ENCODE measurements around the gene PROCR.
A peak's percentile ranks its signal among the peaks of the same experiment; 100 is the strongest.
"Not testable (repeated sequence)": the region's sequence is repeated elsewhere in the genome, so short reads cannot be mapped to it uniquely, and the experiment has no call there.

The PROCR gene

DNA sequence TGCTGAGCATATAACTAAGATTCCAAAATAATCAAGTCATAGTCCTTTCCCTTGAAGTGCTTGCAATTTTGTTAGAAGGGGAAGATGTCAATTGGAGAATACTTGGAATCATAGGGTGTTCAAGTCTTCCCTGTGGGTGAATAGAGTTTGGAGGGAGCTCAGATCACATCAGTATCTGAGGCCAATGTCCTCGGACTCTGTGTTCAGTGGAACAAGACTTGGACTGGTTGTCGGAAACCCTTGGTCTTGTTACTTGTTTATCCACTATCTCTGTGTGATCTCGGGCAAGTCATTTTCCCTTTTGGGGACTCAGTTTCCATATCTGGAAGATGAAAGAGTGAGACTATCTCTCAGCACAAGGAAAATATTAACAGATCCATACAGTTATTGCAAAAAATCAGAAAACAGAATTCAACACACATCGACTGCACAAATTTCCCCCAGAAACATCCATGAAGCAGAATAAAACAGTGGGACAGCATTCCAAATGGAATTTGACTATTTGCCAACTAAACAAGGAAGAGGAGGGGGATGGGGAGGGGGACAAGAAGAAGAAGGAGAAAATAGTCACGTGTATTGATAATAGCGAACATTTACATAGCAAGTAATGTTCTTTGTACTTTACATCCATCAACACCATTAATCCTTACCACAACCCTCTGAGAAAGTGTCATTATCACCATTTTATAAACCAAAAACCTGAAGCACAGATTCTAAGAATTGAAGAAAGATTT lies 20.9 kb upstream of the PROCR start:
- no peak overlapping the region for H3K27ac ChIP-seq
- TF ChIP-seq, protein P1, sequence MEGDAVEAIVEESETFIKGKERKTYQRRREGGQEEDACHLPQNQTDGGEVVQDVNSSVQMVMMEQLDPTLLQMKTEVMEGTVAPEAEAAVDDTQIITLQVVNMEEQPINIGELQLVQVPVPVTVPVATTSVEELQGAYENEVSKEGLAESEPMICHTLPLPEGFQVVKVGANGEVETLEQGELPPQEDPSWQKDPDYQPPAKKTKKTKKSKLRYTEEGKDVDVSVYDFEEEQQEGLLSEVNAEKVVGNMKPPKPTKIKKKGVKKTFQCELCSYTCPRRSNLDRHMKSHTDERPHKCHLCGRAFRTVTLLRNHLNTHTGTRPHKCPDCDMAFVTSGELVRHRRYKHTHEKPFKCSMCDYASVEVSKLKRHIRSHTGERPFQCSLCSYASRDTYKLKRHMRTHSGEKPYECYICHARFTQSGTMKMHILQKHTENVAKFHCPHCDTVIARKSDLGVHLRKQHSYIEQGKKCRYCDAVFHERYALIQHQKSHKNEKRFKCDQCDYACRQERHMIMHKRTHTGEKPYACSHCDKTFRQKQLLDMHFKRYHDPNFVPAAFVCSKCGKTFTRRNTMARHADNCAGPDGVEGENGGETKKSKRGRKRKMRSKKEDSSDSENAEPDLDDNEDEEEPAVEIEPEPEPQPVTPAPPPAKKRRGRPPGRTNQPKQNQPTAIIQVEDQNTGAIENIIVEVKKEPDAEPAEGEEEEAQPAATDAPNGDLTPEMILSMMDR (conservative IDR thresholded peaks at IDR 0.05): no peak

DNA sequence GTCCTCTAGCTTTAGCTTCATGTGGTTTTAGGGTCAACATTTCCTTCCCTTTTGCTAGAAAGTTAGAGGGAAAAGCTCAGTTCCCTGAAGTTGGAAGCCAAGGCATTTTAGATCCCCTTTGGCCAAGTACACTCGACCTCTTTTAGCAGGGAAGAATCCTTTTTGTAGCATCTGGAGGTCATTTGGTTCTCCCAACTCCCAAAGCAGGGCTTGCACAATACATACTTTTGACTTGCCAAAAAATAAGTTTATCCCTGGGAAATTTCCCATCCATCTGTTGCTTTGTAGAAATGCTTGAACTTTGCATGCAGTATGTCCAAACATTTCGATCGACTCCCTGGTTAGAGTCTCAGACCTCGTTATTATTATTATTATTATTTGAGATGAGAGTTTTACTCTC lies 20.1 kb upstream of the PROCR start:
- no peak overlapping the region for H3K27ac ChIP-seq
- TF ChIP-seq, protein P1 (conservative IDR thresholded peaks at IDR 0.05): no peak

DNA sequence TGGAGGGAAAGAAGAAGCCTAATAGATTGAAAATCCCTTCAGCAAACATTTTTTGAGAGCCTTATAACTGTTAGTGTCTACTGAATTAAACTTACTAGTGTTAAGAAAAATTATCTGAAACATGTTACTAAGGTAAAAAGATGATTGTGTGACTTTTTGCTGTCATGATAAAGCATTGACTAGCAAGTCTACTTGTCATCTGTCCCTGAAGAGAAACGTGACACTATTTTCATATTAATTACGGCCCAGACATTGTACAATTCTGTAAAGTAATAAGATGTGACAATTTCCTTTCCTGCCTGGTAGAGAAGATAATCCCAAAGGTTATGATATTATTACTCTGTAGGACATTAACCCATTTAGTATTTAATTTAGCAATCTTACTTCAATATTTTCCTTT lies 15.9 kb upstream of the PROCR start:
- no peak overlapping the region for H3K27ac ChIP-seq
- TF ChIP-seq, protein P1 (conservative IDR thresholded peaks at IDR 0.05): no peak

DNA sequence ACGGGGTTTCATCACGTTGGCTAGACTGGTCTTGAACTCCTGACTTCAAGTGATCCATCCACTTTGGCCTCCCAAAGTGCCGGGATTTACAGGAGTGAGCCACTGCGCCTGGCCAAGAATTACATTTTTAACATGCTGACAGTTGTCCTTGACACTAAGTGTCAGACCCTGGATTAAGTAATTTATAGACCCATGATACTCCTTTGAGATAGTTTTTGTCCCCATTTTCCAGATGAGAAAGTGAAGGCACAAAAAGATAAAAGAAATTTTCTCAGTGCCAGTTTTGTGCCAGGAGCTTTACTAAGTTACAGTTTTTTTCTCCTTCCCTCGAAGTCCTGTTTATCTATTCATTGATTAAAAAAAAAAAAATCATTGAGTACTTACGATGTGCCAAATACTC lies 14.9 kb upstream of the PROCR start:
- H3K27ac ChIP-seq: no peak overlapping the region
- TF ChIP-seq, protein P1 (conservative IDR thresholded peaks at IDR 0.05): no peak

DNA sequence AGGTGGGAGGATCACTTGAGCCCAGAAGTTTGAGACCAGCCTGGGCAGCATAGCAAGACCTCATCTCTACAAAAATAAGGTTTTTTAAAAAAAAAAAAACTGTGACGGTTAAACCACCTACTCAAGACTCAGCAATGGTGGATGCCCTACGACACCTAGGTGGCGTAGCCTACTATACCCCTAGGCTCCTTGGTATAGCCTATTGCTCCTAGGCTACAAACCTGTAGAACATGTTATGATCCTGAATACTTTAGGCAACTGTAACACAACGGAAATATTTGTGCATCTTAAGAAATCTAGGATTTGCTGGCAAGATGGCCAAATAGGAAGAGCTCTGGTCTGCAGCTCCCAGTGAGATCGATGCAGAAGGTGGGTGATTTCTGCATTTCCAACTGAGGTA lies 11.5 kb upstream of the PROCR start:
- not testable (repeated sequence) for H3K27ac ChIP-seq

DNA sequence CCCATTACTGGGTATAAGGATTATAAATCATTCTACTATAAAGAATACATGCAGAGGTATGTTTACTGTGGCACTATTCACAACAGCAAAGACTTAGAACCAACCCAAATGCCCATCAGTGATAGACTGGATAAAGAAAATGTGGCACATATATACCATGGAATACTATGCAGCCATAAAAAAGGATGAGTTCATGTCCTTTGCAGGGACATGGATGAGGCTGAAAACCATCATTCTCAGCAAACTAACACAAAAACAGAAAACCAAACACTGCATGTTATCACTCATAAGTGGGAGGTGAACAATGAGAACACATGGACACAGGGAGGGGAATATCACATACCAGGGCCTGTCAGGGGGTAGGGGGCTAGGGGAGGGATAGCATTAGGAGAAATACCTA lies 7.3 kb upstream of the PROCR start:
- H3K27ac ChIP-seq: not testable (repeated sequence)

DNA sequence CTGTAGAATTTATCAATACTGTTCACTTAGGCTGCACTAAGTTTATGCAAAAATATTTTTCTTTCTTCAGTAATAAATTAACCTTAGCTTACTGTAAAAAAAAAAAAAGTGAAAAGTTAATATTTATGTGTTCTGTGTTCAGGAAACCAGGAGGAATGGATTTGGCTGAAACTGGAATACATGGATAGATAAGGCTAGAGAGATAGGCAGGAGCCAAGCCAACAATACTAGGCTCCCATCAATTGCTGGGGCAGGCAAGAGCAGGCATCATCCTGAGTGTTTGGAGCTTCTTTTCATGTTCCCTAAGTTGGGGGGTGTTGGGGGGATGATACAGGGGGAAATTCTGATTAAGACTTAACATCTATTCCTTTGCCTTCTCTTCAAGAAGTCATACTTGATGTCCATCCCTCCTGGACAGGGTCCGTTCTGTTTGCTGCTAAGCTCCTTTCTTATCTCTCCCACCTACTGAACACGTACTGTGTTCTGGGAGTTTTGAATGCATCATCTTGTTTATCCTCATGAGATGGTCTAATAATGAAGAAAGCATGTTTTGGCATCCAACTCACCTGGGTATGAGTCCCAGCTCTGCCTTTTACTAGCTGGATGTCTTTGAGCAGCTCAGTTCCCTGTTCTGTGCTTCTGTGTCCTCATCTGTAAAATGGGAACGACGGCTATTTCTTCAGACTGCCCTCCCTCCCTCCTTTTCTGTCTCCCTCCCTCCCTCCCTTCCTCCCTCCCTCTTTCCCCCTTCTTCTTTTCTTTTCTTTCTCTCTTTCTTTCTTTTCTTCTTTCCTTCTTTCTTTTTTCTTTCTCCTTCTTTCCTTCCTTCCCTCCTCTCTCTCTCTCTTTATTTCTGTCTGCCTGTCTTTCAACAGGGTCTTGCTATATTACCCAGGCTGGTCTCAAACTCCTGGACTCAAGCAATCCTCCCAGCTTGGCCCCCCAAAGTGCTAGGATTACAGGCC lies 6.4 kb upstream of the PROCR start:
- H3K27ac ChIP-seq: no peak overlapping the region
- TF ChIP-seq, protein P1 (conservative IDR thresholded peaks at IDR 0.05): no peak

DNA sequence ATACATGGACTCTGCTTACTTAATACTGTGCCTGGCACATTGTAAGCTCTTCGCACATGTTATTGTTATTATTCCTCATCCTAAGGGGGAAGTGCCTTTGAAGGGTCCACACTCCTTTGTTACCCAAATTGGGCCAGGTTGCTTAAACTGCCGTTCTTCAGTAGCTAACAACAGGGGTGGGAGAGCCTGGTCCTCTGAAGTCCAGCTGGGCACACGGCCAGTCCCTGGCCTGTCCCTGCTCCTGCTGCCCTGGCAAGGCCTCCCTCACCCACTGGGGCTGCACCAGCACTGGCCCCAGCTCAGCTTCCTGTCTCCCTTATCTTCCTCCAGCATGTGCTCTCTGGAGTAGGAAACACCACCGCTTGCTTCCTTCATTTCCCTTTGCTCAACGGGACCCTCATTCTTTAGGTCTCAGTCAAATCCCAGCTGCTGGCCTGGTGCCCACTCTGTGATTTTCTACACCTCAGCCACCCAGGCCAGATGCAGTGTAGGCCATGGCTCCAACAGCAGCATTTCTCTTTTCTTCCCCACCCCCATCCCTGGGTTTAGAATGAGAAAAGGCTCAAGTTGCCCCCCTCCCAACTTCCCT lies 5.5 kb upstream of the PROCR start:
- TF ChIP-seq, protein P1 (conservative IDR thresholded peaks at IDR 0.05): no peak
- peak overlapping the region; percentile 38; the same call in 1 of the 2 replicates for H3K27ac ChIP-seq

All from VCaP (cell line).